Fibroblast of villous mesenchyme (primary cell): ENCODE data around the gene BAIAP2. TPM values are rescaled to one million over a fixed set of nuclear protein-coding genes. Genes with fewer than 3 reads are reported as not detected.

Experiments
- DNase-seq: peaks from one replicate; pipeline ENCODE4 v3.0.0-alpha.2; 2010; ENCODE audit warnings: low read depth
- H3K4me3 ChIP-seq: 2 replicates; pipeline ENCODE4 v1.5.1; 2011; ENCODE audit warnings: low read depth, mild to moderate bottlenecking, low read length
- total RNA-seq: library from RNA; depleted of rRNA; stranded (reverse); fragments of >200 nt; gene quantifications from 2 replicates; pipeline ENCODE4 v1.2.3, GENCODE V29; 2012
- TF ChIP-seq, protein P1 (sequence below): IDR thresholded peaks from 2 replicates; pipeline ENCODE4 v1.5.1; 2012; ENCODE audit warnings: low read depth, mild to moderate bottlenecking, low read length; ENCODE audit not compliant: insufficient read depth

The BAIAP2 gene
- total RNA-seq, 1 donor: 25.0 TPM

DNA sequence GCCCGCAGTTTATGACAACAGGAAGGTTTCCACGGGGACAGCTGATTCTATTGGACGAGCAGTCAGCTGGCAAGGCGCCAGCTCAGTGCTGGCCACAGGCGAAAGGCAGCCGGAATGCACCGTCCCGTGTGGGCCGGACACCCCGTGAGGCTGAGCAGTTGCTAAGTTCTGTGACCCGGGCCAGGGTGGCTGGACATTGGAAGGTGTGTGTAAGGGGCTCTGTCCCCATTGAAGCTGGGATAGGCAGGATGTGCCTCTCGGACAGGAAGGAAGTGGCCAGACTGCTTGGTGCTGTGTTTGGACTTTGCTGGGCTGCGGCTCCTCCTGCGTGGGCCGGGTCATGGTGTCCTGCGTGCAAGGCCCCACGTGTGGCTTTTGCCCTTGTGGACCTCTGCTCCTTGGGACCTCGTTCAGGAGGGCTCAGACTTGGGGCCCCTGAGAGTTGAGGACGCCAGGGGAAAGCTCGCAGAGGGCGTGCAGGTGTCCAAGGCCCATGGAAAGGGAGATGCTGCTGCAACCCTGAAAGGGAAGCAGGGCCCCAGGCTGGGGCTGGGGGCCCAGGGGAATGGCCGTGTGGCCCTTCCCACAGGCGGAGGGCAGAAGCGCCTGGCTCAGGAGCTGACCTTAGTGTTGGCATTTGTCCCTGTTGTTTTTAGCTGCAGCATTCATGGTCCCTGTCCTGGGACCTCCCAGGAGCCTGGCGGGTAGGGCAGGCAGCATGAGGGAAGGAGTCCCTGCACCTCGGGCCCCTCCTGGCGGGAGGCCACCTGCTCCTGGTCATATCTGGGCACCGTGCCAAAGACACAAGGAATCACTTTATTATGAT lies 10.0 kb downstream of the BAIAP2 start:
- TF ChIP-seq, protein P1, sequence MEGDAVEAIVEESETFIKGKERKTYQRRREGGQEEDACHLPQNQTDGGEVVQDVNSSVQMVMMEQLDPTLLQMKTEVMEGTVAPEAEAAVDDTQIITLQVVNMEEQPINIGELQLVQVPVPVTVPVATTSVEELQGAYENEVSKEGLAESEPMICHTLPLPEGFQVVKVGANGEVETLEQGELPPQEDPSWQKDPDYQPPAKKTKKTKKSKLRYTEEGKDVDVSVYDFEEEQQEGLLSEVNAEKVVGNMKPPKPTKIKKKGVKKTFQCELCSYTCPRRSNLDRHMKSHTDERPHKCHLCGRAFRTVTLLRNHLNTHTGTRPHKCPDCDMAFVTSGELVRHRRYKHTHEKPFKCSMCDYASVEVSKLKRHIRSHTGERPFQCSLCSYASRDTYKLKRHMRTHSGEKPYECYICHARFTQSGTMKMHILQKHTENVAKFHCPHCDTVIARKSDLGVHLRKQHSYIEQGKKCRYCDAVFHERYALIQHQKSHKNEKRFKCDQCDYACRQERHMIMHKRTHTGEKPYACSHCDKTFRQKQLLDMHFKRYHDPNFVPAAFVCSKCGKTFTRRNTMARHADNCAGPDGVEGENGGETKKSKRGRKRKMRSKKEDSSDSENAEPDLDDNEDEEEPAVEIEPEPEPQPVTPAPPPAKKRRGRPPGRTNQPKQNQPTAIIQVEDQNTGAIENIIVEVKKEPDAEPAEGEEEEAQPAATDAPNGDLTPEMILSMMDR: no peak
- peak; percentile 86 for DNase-seq
- no peak overlapping the region for H3K4me3 ChIP-seq

DNA sequence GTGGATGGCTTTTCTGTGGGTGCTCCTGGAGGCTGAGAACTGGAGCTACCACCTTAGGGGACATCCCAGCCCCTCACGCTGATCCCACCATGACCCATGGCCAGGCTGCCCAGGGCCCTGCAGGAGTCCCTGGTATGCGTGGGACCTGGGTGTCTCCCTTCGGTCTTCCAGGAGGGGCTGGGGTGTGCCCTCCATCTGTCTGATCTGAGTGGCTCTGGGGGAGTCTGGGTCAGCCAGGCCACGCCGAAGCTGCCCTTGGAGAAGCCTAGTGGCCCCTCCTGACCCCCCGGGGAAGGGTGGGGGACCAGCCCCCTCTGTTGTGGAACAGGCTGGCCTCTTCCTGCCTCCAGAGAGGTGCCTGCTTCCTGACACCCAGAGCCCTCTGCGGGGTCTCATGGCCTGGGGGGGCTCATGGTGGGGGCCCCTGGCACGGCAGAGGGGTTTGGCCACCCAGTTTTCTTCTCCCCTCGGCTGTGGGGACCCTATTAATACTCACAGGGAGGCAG lies 10.7 kb downstream of the BAIAP2 start:
- no peak overlapping the region for H3K4me3 ChIP-seq
- TF ChIP-seq, protein P1: no peak
- no peak for DNase-seq

DNA sequence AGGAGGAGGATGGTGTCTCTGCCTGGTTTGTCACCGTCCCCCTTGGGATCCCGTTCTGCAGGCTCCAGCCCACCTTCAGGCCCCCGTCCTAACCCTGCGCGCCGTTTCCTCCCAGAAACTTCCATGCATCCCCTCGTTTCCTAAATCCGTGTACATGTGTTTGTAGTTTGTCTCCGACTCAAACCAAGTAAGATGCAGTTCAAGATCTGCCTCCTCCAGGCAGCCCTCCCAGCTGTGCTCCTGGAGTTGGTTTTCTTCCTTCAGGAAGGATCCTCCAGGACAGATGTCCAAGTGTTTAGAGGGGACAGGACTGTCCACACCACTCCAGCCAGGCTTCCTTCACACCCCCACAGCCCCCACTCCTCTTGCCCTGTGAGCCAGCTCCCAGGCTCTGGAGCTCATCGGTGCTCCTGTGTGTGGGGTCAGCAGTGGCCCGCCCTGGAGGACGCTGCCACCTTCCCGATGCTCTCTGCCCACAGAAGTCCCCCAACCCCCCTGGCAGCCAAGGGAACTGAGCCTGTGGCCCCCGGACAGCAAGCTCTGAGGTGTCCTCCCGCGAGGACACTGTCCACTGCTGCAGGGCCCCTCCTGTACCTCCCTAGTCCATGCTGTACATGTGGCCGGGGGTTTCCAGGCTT lies 11.3 kb downstream of the BAIAP2 start:
- no peak overlapping the region for H3K4me3 ChIP-seq
- TF ChIP-seq, protein P1: no peak
- DNase-seq: no peak

DNA sequence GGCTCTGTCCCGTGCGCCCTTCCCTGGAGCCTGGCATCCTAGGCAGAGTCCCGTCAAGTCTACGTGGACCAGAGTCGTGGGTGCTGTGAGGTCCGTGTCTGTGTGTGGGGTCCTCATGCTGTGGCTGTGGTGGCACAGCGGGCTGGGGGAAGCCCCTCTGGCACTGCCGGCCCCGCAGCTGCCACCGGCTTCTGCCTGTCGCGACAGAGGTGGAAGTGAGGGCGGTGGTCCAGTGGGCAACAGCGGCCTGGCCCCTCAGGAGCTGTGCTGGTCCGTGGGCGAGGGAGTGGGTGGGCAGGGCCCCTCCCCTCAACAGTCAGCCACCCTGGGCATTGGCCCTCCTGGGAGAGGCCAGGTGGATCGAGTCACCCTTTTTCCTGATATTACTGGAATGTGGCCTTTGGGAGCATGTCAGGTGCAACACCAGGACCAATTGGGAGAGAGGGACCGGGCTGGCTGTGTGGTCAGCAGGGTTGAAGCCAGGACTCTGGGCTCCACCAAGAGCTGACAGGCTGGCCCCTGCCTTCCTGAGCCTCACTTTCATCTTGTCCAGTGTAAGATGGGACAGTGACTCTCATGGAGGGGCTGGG lies 11.9 kb downstream of the BAIAP2 start:
- no peak for DNase-seq
- TF ChIP-seq, protein P1: no peak
- no peak overlapping the region for H3K4me3 ChIP-seq

DNA sequence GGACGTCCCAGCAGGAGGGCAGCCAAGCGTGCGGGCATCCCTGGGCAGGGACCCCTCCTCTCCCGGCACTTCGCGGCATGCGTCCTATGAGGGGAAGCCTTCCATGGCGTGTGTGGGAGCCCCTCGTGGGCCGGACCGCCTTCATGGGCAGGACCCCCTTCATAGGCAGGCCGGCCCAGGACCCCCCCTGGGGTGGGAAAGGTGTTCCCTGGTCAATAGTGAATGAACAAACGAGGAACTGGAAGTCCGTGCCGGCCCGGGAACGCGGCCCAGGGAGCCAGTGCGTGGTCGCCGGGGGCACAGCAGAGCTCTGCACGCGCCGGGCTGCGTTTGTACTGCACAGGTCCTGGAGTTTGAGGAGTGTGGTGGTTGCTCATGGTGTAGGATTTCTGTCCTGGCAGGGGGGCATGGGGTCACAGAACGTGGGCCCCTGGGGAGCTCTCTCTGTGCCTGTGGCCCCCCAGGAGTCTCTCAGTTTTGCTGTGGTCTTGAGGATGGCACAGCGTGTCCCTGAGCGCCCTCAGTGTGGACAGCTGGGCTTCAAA lies 13.9 kb downstream of the BAIAP2 start:
- TF ChIP-seq, protein P1: no peak
- no peak for DNase-seq
- H3K4me3 ChIP-seq: no peak overlapping the region

- TF ChIP-seq, protein P1: no peak
- H3K4me3 ChIP-seq: no peak overlapping the region
- no peak for DNase-seq
These were observed 14.5 kb downstream of the BAIAP2 start for GRCh38 chr17:81049372-81049911.
